Measurements from ENCODE around the gene LRFN4.

The LRFN4 gene

GRCh38 chr11:66884443-66884842 is 27.6 kb downstream of the LRFN4 start:
- no peak for DNase-seq (ENCODE audit: low read depth, low spot score)
- TF ChIP-seq CTCF (IDR thresholded peaks at IDR 0.05; ENCODE audit: insufficient read depth, low read length, missing control alignments) = no peak
- no peak overlapping the region for H3K4me3 ChIP-seq (ENCODE audit: low read depth, low read length)
- ChIA-PET CTCF (interaction anchor here (1.4 to 5.6 kb wide), 4 partner anchors 9 to 87 kb away, joined by 3 to 40 read pairs (median 4); no protein-coding TSS in a partner anchor), POLR2A (no interaction called here)

DNA sequence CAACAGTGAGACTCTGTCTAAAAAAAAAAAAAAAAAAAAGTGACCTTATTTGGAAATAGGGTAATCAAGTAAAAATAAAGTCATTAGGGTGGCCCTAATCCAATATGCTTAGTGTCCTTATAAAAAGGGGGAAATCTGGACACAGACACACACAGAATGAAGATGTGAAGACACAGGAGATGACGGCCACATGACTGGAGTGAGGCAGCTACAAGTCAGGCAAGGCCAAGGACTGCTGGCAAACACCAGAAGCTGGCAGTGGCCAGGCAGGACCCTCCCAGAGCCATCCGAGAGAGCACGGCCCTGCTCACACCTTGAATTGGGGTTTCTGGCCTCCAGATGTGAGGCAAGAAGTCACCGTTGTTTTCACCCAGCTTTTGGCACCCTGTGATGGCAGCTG is 28.6 kb downstream of the LRFN4 start:
- ChIA-PET POLR2A (no interaction called here), CTCF (interaction anchor here (0.8 to 5.6 kb wide), 2 partner anchors 8 to 41 kb away, joined by 3 to 40 read pairs; no protein-coding TSS in a partner anchor)
- TF ChIP-seq CTCF (IDR thresholded peaks at IDR 0.05; ENCODE audit: insufficient read depth, low read length, missing control alignments) = no peak
- no peak overlapping the region for H3K4me3 ChIP-seq (ENCODE audit: low read depth, low read length)
- DNase-seq (ENCODE audit: low read depth, low spot score) = no peak

GRCh38 chr11:66885950-66886440 is 29.1 kb downstream of the LRFN4 start:
- ChIA-PET POLR2A (no interaction called here), CTCF (interaction anchor here (0.8 kb wide), 1 partner anchor 41 kb away, joined by 3 read pairs; no protein-coding TSS in a partner anchor)

DNA sequence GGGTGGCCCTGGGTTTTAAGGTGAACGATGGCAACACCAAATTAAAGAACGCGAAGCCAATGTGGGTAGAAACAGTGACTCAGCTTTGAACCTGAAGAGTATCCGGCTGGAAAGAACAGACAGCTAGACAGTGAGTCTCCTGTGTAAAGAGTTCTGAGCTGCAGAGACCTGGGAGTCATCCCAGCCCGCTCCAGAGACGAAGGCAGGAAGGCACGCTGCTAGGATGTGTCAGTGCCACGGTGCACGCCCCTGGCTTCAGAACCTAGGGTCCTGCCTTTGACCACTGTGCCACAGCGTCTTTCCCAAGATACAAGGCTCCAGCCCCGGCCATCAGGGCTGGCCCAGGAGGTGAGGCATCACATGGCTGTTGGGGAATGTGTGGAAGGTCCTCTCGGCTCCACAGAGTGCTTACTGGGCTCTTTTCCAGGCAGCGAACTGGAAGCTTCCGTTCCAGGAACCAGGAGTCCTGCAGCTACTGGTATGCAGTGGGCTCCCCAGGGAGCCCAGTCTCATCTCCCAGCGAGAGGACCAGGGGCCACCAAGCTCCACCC is 29.9 kb downstream of the LRFN4 start:
- no peak for TF ChIP-seq CTCF (IDR thresholded peaks at IDR 0.05; ENCODE audit: insufficient read depth, low read length, missing control alignments)
- ChIA-PET CTCF (interaction anchor here (0.8 to 1.0 kb wide), 4 partner anchors 8 to 491 kb away, joined by 3 to 4 read pairs (median 3); no protein-coding TSS in a partner anchor), POLR2A (no interaction called here)
- H3K4me3 ChIP-seq (ENCODE audit: low read depth, low read length) = no peak overlapping the region
- no peak for DNase-seq (ENCODE audit: low read depth, low spot score)

More at GRCh38 chr11:66885950-66886440, 29.1 kb downstream of the LRFN4 start:
- no peak overlapping the region for H3K4me3 ChIP-seq (ENCODE audit: low read depth, low read length)
- TF ChIP-seq CTCF (IDR thresholded peaks at IDR 0.05; ENCODE audit: insufficient read depth, low read length, missing control alignments) = no peak
- no peak for DNase-seq (ENCODE audit: low read depth, low spot score)

- CTCF ChIA-PET = interaction anchor here (0.8 to 1.0 kb wide), 5 partner anchors 9 to 492 kb away, joined by 3 to 4 read pairs (median 3); no protein-coding TSS in a partner anchor
- H3K4me3 ChIP-seq (ENCODE audit: low read depth, low read length) = no peak overlapping the region
- POLR2A ChIA-PET = no interaction called here
- TF ChIP-seq CTCF (IDR thresholded peaks at IDR 0.05; ENCODE audit: insufficient read depth, low read length, missing control alignments) = no peak
- DNase-seq (ENCODE audit: low read depth, low spot score) = no peak
Observed at GRCh38 chr11:66887526-66887925, 30.7 kb downstream of the LRFN4 start.

- CTCF ChIA-PET = no interaction called here
- POLR2A ChIA-PET = no interaction called here
- TF ChIP-seq CTCF (IDR thresholded peaks at IDR 0.05; ENCODE audit: insufficient read depth, low read length, missing control alignments) = no peak
- no peak overlapping the region for H3K4me3 ChIP-seq (ENCODE audit: low read depth, low read length)
- no peak for DNase-seq (ENCODE audit: low read depth, low spot score)
Observed at GRCh38 chr11:66888282-66888681, 31.4 kb downstream of the LRFN4 start.

Measured in AG04449 (cell line).